CD4-positive, alpha-beta T cell treated with Interferon gamma for 1 hour (primary cell): ENCODE measurements around the gene CAPS.
A peak's percentile ranks its signal among the peaks of the same experiment; 100 is the strongest.

Experiments used
- DNase-seq: peaks from one replicate; pipeline ENCODE4 v3.0.0-alpha.2; 2020

CAPS gene

GRCh38 chr19:5935473-5936291 is 21.6 kb downstream of the CAPS start:
- no peak for DNase-seq

GRCh38 chr19:5936292-5936592 is 22.2 kb downstream of the CAPS start:
- DNase-seq, result no peak

GRCh38 chr19:5937550-5937949 is 23.5 kb downstream of the CAPS start:
- DNase-seq, result no peak

GRCh38 chr19:5940260-5941208 is 26.5 kb downstream of the CAPS start:
- no peak for DNase-seq

DNA sequence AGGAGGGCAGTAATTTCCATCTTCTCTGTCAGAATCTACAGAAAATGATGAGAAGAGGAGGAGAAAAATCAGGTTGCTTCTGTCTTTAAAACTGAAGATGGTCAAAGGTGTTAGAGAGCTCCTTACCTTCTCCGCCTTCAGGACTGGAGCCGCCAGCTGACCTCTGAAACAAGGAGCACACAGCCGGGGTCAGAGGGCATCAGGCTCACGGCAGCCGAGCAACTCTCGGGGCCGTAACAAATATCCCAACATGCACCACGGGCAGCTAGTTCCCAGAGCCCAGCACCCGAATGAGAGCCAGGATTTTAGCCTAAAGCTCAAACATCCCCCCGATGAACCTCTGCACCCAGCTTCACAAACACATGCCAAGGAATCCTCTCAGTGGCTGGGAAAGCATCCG is 27.6 kb downstream of the CAPS start:
- DNase-seq, result no peak

DNA sequence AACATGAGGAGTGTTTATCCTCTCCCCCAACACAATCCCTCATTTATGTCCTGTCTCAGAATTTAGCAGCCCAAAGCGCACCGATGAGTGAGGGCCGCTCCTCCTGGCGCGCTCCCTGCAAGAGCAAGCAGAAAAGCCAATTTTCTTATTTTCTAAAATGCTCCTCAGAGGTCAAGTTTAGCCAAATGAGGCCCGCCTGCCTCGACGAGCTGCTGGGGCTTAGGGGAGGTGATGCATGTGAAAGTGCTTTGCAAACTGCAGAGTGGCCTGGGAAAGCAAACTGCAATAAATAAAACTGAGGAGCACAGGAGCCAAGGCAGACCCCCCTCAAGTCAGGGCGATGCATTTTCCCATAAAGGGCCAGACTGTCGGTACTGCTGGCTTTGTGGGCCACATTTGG is 29.0 kb downstream of the CAPS start:
- no peak for DNase-seq

GRCh38 chr19:5943623-5944022 is 29.6 kb downstream of the CAPS start:
- DNase-seq, result no peak

- peak; percentile 44 for DNase-seq
Observed at GRCh38 chr19:5947435-5947834, 33.4 kb downstream of the CAPS start.

DNA sequence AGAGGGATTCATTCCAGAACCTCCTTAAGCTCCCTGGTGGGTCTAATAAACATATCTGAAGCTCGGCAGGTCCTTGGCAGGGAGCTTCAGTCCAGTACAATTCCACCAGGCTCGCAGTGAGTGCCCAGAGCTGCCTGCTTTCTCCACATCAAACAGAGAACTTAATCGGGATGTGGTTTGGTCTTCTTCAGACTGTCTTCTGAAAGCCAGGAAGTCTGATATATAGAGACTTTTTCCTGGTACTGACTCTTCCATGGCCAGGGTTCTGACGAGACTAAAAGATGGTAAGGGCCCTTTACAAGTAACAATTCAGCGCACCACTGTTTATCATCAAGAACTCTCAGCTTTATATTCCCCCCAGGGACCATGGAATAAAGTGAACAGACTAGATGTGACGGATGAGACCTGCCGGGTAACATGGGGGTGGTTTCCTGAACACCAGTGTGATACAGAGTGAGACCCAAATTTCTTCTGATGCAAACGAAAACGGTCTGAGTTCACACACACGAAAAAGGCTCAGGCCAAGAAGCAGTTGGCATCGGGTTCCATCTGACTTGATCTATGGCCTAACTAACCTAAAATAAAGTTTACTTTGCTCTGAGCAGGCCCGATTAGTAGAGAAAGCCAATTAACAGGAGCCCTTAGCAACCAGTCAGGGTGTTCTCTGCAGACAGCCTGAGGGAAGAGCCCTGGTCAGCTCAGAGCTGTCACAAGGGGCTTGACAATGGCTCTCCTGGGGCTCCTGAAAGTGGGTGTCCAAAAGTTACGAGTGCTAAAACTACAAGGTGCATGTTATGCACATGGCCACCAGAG is 34.9 kb downstream of the CAPS start:
- DNase-seq, result no peak

DNA sequence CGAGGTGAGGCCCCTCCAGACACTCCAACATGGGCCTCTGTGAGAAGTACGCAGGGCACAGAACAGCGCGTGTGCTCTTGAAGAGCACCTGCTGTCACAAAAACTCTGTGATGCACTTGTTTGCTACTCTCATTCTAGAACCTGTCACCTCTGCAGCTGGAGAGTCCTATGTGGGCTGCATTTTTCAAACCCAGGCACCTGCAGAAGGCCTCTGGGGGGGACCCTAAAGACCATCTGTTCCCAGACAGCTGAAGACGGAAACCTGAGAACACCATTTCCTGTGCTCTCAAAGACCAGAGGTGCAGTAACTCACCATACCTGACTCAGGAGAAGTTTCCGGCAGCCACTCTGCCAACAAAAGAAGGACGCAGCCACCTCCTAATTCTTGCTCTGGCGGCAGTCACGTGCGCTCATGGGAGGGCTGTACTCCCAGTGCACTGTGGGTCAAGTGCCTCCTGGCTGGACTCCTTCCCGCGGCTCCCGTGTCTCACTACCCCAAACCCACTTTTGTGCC is 35.8 kb downstream of the CAPS start:
- DNase-seq, result no peak

DNA sequence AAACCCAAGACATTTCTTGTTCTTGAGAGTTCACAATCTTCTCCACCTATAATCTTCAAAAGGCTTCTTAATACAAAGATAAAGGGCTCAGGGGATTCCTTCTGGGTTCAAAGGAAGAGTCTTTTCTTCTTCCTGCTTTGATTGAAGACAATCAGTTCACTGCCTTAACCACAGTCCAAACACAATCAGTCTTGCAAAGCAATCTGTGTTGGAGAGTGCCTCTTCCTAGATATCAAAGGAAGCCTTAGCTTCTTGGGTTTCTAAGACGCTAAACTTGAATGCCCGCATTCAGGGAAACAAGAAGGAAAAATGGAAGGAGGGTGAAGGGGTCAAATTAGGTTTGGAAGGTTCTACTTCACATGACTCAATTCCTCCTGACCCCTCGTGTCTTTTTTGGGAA is 36.7 kb downstream of the CAPS start:
- DNase-seq, result no peak

DNA sequence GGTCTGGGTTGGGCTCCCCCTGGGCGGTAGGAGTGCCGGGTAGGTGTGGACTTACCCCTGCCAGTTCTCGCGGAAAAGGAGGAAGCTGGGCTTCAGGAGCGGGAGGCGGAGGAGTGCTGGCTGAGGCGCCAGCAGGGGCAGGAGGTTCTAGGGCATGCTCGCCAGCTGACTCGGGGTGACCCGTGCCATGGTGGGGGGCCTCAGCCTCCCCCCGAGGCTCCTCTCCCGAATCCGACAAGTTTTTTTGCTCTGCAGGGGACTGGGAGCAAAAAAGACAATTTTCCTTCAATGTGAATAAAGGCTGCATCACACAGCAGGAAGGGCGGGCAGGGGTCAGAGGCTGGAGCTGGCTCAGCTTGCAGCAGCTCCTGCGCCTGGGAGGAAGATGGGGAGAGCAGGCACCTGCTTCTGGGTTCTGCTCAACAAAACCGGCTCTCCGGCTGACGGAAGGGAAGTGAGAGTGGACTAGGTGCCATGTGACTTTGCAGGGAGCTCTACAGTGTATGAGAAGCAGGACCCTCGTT is 37.3 kb downstream of the CAPS start:
- peak; percentile 16 for DNase-seq

GRCh38 chr19:5952193-5953029 is 38.4 kb downstream of the CAPS start:
- no peak for DNase-seq

DNA sequence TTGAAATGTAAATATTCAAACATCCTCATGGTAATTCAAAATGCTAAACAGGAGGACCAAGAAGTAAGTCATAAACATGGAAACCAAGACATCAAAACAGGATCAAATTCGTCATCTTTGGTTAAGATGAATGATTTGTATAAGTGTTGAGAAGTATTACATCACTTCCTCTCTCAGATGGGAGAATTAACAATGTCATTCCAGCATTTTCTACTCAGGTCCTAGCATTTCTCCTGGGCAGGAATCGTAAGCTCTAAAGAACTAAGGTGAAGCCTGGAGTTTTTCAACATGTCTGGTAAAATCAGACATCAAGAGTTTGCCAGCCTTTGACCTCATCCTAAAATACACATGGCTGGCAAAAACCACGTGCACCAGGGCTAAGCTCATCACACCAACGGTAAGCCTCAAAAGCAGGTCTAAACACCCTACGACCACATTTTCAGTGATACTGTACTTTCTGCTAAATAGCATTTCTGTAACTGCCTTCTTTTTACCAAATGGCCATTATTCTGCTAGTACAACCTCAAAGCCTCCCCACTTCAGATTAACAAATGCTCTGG is 39.1 kb downstream of the CAPS start:
- DNase-seq, result no peak

- no peak for DNase-seq
Observed at GRCh38 chr19:5953680-5954213, 39.7 kb downstream of the CAPS start.

DNA sequence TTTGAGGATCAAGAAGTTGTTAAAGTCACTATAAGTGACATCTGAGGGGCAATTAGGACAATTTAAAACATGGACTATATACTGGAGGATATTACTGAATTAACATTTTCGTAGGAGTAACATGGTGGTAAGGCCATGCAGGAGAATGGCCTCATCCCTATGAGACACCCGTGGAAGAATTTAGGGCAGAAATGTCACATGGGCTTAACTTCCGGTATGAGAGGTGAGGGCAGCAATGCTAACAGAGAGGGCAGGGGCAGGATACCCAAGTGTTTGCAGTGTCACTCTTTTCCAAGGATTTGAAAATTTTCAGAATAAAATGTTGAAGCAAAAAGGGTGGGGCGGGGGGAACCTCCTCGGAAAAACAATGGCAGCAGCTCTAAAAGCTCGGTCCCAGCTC is 40.2 kb downstream of the CAPS start:
- no peak for DNase-seq

GRCh38 chr19:5955636-5955935 is 41.5 kb downstream of the CAPS start:
- no peak for DNase-seq

- no peak for DNase-seq
Observed at GRCh38 chr19:5956323-5956722, 42.3 kb downstream of the CAPS start.

GRCh38 chr19:5956728-5957127 is 42.7 kb downstream of the CAPS start:
- DNase-seq, result no peak

DNA sequence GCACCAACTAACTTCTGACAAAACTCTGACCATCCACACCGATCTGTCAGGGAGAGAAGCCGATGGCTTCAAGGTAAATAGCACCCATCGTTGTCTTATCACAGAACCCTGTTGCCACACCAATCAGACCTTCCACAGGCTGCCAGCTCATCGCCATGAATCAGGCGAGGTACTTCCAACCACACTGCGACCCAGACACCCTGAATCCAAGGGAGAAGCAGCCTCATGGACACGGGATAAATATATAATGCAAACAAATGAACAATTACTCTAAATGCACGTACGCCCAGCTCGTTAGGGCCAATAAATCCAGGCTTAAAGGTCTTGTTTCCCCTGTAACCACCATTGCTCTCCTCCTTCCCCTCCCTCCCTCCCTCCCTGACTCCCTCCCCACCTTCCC is 43.1 kb downstream of the CAPS start:
- DNase-seq, result no peak

- DNase-seq, result no peak
Observed at GRCh38 chr19:5958074-5958850, 44.2 kb downstream of the CAPS start.
